GM12874 (cell line): ENCODE results near the gene MTMR3.

Experiments used
- CTCF ChIP-seq: IDR thresholded peaks from 2 replicates; pipeline ENCODE4 v1.5.1; 2011; ENCODE audit warnings: low read depth, mild to moderate bottlenecking, control low read depth, low read length, moderate library complexity; ENCODE audit not compliant: insufficient read depth

The MTMR3 gene

GRCh38 chr22:30047364-30047738, 164.4 kb downstream of the MTMR3 start:
- no peak for TF ChIP-seq CTCF

- TF ChIP-seq CTCF = no peak
Measured at GRCh38 chr22:30048681-30049080, 165.7 kb downstream of the MTMR3 start.

GRCh38 chr22:30054067-30054763, 171.2 kb downstream of the MTMR3 start:
- no peak for TF ChIP-seq CTCF

GRCh38 chr22:30054764-30055069, 171.7 kb downstream of the MTMR3 start:
- no peak for TF ChIP-seq CTCF

- TF ChIP-seq CTCF = no peak
Measured at GRCh38 chr22:30056015-30056414, 173.0 kb downstream of the MTMR3 start.

- TF ChIP-seq CTCF = no peak
Measured at GRCh38 chr22:30057375-30057774, 174.4 kb downstream of the MTMR3 start.

GRCh38 chr22:30062259-30062658, 179.3 kb downstream of the MTMR3 start:
- TF ChIP-seq CTCF = no peak
